Transverse colon (tissue), 4 donors: ENCODE data around the gene GLS.

Experiments
- EP300 ChIP-seq: sonication (generic); formaldehyde crosslinking; IDR thresholded peaks from one replicate; pipeline ENCODE4 v1.6.1; 2017; ENCODE audit warnings: antibody characterized with exemption, low read depth
- POLR2A ChIP-seq: fragments of 450-650 bp; IDR thresholded peaks from one replicate; pipeline ENCODE4 v1.6.1; 2016; ENCODE audit warnings: antibody characterized with exemption, mild to moderate bottlenecking, moderate library complexity
- POLR2AphosphoS5 ChIP-seq, 3 donors: sonication (generic); formaldehyde crosslinking; IDR thresholded peaks; one replicate each; pipeline ENCODE4 v1.6.1; 2016; ENCODE audit warnings: antibody characterized with exemption in 3 of 3
- TF ChIP-seq, protein P1 (sequence below), 5 experiments: fragments of 200-600 bp in 3 of 5; fragments of 450-650 bp in 2 of 5; sonication (generic) in 3 of 5; IDR thresholded peaks; 1 replicate in 2 of 5; 2 replicates in 3 of 5; pipeline ENCODE4 v1.5.1; 2016 to 2017; ENCODE audit warnings: antibody characterized with exemption in 5 of 5, inconsistent platforms in 3 of 5, mild to moderate bottlenecking in 2 of 5, moderate library complexity in 1 of 5

DNA sequence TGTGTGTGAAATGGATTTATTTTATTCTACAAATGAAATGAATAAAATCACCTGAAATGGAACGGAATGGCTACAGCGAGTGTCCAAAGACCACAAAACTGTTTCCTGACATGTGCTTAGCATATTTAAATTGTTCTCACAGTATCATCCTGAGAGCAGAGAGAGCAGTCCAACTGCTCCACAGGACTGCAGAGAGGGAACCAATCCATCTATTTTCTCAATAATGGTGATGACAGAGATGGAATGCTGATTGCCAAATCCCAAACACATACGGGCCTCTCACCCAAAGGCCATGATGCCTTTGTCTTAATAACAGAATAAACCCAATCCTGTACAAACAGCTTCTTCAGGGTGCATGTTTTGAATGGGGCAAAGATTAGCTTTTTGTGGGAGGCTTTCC is 92.2 kb downstream of the GLS start:
- TF ChIP-seq, protein P1, sequence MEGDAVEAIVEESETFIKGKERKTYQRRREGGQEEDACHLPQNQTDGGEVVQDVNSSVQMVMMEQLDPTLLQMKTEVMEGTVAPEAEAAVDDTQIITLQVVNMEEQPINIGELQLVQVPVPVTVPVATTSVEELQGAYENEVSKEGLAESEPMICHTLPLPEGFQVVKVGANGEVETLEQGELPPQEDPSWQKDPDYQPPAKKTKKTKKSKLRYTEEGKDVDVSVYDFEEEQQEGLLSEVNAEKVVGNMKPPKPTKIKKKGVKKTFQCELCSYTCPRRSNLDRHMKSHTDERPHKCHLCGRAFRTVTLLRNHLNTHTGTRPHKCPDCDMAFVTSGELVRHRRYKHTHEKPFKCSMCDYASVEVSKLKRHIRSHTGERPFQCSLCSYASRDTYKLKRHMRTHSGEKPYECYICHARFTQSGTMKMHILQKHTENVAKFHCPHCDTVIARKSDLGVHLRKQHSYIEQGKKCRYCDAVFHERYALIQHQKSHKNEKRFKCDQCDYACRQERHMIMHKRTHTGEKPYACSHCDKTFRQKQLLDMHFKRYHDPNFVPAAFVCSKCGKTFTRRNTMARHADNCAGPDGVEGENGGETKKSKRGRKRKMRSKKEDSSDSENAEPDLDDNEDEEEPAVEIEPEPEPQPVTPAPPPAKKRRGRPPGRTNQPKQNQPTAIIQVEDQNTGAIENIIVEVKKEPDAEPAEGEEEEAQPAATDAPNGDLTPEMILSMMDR (IDR thresholded peaks at IDR 0.05): no peak
- TF ChIP-seq POLR2AphosphoS5 (IDR thresholded peaks at IDR 0.05) (no peak), POLR2A (no peak), EP300 (no peak)
